Activated CD4-positive, alpha-beta T cell treated with anti-CD3 and anti-CD28 coated beads, Interleukin-2, Interleukin-6, amounts not matched to agents 100 ng/mL and 50 ng/mL, durations not matched to agents 16 hours and 8 hours (primary cell): ENCODE data around the gene TMEM176B.
A peak's percentile ranks its signal among the peaks of the same experiment; 100 is the strongest.

Source experiments
- DNase-seq: peaks from one replicate; pipeline ENCODE4 v3.0.0-alpha.2; 2020

TMEM176B gene

DNA sequence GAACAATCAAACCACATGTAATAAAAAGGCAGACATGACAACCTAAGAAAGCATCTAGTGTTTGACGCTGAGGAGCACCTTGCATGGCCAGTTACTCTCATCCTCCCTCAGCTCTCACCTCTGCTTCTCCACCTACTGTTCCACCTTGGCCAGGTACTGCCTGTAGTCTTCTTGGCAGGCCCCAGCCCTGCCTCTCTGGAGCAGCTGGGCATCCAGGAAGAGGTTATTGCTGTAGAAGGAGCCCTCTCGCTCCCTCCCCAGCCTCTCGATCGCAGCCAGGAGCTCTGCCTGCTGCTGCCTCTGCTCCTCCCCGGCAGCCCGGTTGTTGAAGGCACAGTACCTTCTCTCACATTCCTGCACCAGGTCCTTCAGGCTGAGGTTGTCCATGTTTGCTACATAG, 53.2 kb downstream of the TMEM176B start:
- DNase-seq: no peak

DNA sequence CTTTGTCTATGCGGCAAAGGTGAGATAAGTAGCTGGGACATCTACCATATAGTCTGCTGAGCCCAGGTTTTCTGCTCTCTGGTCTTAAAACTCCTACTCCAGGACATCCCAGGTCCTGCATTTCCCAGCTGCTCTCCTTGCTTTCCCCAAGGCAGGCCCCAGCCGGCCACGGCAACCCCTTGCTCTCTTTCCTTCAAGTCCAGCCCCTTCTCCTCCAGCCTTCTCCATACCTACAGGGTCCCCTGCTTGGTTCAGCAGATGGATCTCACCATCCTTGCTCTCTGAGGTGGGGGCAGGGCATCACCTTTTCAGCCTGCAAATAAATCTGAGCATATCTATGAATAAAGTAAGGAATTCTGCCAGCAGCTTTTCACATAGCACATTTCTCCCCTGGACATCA, 54.3 kb downstream of the TMEM176B start:
- DNase-seq: no peak

DNA sequence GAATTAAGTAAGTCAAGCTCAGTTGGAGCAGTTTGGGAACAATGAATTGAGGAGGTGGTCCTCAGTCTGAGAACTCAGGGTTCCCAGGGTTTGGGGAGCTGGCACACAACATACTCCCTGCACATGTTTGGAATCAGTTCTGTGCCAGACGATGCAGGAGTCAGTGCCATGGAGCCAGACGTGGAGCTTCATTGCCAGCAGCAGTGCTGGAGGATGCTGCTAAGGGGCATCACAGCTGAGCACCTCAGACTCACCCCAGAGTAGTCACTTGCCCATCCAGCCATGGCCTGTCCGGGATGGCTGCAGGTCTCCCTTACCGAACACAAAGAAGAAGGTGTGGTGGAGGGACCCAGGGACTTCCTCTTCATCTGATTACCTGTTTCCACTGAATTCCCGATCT, 55.1 kb downstream of the TMEM176B start:
- no peak for DNase-seq

DNA sequence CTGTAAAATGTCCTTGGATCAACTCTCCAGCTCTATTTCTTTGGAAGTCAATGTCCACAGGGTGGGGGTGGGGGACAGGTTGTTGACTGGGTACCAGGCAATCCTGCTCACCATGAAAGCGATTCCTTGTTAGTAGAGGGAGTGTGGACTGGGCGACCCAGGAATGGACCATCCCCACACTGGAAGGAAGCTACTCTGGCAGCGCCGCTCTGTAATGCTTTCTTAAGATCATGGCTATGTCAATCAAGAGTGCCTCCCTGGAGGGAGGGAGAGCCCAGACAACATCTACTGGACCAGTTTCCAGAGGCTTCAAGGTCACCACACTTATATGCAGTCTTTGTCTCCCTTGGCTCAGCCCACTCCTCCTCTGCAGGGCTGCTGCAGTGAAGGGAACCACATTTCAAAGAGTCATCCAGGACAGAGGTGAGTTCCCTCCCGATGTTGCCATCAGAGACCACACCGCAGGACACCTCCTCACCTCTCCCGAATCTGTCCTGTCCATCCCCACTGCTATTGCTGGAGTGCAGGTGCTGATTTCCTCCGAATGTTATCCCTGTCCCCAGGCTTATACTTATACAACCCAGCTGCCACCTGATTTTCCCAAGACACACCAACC, 56.0 kb downstream of the TMEM176B start:
- no peak for DNase-seq

DNA sequence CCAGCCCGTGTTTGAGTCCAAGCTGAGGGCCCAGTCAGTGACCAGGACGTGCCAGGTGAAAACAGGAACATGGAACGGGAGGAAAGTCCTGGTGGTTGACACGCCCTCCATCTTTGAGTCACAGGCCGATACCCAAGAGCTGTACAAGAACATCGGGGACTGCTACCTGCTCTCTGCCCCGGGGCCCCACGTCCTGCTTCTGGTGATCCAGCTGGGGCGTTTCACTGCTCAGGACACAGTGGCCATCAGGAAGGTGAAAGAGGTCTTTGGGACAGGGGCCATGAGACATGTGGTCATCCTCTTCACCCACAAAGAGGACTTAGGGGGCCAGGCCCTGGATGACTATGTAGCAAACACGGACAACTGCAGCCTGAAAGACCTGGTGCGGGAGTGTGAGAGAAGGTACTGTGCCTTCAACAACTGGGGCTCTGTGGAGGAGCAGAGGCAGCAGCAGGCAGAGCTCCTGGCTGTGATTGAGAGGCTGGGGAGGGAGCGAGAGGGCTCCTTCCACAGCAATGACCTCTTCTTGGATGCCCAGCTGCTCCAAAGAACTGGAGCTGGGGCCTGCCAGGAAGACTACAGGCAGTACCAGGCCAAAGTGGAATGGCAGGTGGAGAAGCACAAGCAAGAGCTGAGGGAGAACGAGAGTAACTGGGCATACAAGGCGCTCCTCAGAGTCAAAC, 57.7 kb downstream of the TMEM176B start:
- DNase-seq: peak; percentile 35
